ENCODE data around the gene MRPL51.
"Not testable (repeated sequence)": the region's sequence is repeated elsewhere in the genome, so short reads cannot be mapped to it uniquely, and the experiment has no call there.

MRPL51 gene

GRCh38 chr12:6494258-6494743 lies 1.2 kb upstream of the MRPL51 start:
- peaks cover 44% of the 10 kb centered on the region for H3K4me1 ChIP-seq (ENCODE audit: insufficient read depth, low read length)
- peak overlapping the region; percentile 94 for H3K9ac ChIP-seq (ENCODE audit: low read depth, low read length)
- H3K27me3 ChIP-seq (ENCODE audit: insufficient read depth, low read length, poor library complexity) = no peaks in the 10 kb centered on the region
- H3K79me2 ChIP-seq (ENCODE audit: insufficient read depth, low read length) = peaks cover 59% of the 10 kb centered on the region
- peak overlapping the region; percentile 39 to 75; a peak in 3 of 4 replicates for H3K4me3 ChIP-seq (ENCODE audit: low read depth in 1 of 2, low read length in 2 of 2)
- ATAC-seq (ENCODE audit: insufficient read depth, low read depth) (peak; percentile 53), DNase-seq (no peak)
- peak overlapping the region; percentile 68 for H2AFZ ChIP-seq (ENCODE audit: low read depth, low read length)
- H3K4me2 ChIP-seq (ENCODE audit: insufficient read depth, low read length) = peak overlapping the region; percentile 72
- no peak for TF ChIP-seq EZH2 (IDR thresholded peaks at IDR 0.05; ENCODE audit: borderline replicate concordance, low read depth, low read length, severe bottlenecking)
- TF ChIP-seq CTCF (IDR thresholded peaks at IDR 0.05; ENCODE audit: borderline replicate concordance, extremely low read depth, low read length, poor library complexity, severe bottlenecking) = peak; percentile 39
- no peaks in the 10 kb centered on the region for H4K20me1 ChIP-seq (ENCODE audit: insufficient read depth, low read length)
- H3K27ac ChIP-seq (ENCODE audit: low read length) = peak overlapping the region; percentile 91
- no peaks in the 10 kb centered on the region for H3K9me3 ChIP-seq (ENCODE audit: insufficient read depth, low read length, severe bottlenecking)
- H3K36me3 ChIP-seq (ENCODE audit: insufficient read depth, low read length) = peaks cover 40% of the 10 kb centered on the region

- ATAC-seq (ENCODE audit: insufficient read depth, low read depth) (peak; percentile 85), DNase-seq (peak; percentile 93)
- Histone ChIP-seq H3K9ac (ENCODE audit: low read depth, low read length) (peak within 1 kb of the TSS; percentile 94), H3K27ac (ENCODE audit: low read length) (peak within 1 kb of the TSS; percentile 98), H2AFZ (ENCODE audit: low read depth, low read length) (peak within 1 kb of the TSS; percentile 80), H3K4me3 (ENCODE audit: low read depth in 1 of 2, low read length in 2 of 2) (peak within 1 kb of the TSS; percentile 63 to 75), H3K27me3 (ENCODE audit: insufficient read depth, low read length, poor library complexity) (no peaks in the 10 kb centered on the region), H3K4me2 (ENCODE audit: insufficient read depth, low read length) (peak within 1 kb of the TSS; percentile 72), H3K36me3 (ENCODE audit: insufficient read depth, low read length) (peaks cover 34% of the 10 kb centered on the region), H3K4me1 (ENCODE audit: insufficient read depth, low read length) (peaks cover 44% of the 10 kb centered on the region), H3K79me2 (ENCODE audit: insufficient read depth, low read length) (peaks cover 53% of the 10 kb centered on the region), H3K9me3 (ENCODE audit: insufficient read depth, low read length, severe bottlenecking) (no peaks in the 10 kb centered on the region), H4K20me1 (ENCODE audit: insufficient read depth, low read length) (no peaks in the 10 kb centered on the region)
- no peak for TF ChIP-seq CTCF (IDR thresholded peaks at IDR 0.05; ENCODE audit: borderline replicate concordance, extremely low read depth, low read length, poor library complexity, severe bottlenecking)
- no peak for TF ChIP-seq EZH2 (IDR thresholded peaks at IDR 0.05; ENCODE audit: borderline replicate concordance, low read depth, low read length, severe bottlenecking)
Observed at GRCh38 chr12:6493497-6494257, 615 bp upstream of the MRPL51 start, which contains the start of gene NCAPD2. NCAPD2 (plus strand) TSS chr12:6494102; CDS start chr12:6495099, 997 bp downstream.

GRCh38 chr12:6490673-6491072 lies 2.4 kb downstream of the MRPL51 start:
- H3K9ac ChIP-seq (ENCODE audit: low read depth, low read length); H3K4me2 ChIP-seq (ENCODE audit: insufficient read depth, low read length); ATAC-seq (ENCODE audit: insufficient read depth, low read depth); H3K4me3 ChIP-seq (ENCODE audit: low read depth in 1 of 2, low read length in 2 of 2); H2AFZ ChIP-seq (ENCODE audit: low read depth, low read length); H3K9me3 ChIP-seq (ENCODE audit: insufficient read depth, low read length, severe bottlenecking); DNase-seq; H4K20me1 ChIP-seq (ENCODE audit: insufficient read depth, low read length); H3K27me3 ChIP-seq (ENCODE audit: insufficient read depth, low read length, poor library complexity); H3K27ac ChIP-seq (ENCODE audit: low read length): not testable (repeated sequence)
- H3K4me1 ChIP-seq (ENCODE audit: insufficient read depth, low read length) = peaks cover 27% of the 10 kb centered on the region
- peaks cover 18% of the 10 kb centered on the region for H3K36me3 ChIP-seq (ENCODE audit: insufficient read depth, low read length)
- peaks cover 26% of the 10 kb centered on the region for H3K79me2 ChIP-seq (ENCODE audit: insufficient read depth, low read length)

- H3K27me3 ChIP-seq (ENCODE audit: insufficient read depth, low read length, poor library complexity) = no peaks in the 10 kb centered on the region
- no peak for ATAC-seq (ENCODE audit: insufficient read depth, low read depth)
- no peak overlapping the region for H2AFZ ChIP-seq (ENCODE audit: low read depth, low read length)
- no peaks in the 10 kb centered on the region for H4K20me1 ChIP-seq (ENCODE audit: insufficient read depth, low read length)
- peaks cover 9% of the 10 kb centered on the region; the same call in 1 of the 2 replicates for H3K36me3 ChIP-seq (ENCODE audit: insufficient read depth, low read length)
- no peak overlapping the region for H3K4me3 ChIP-seq (ENCODE audit: low read depth in 1 of 2, low read length in 2 of 2)
- TF ChIP-seq CTCF (IDR thresholded peaks at IDR 0.05; ENCODE audit: borderline replicate concordance, extremely low read depth, low read length, poor library complexity, severe bottlenecking) (no peak), EZH2 (IDR thresholded peaks at IDR 0.05; ENCODE audit: borderline replicate concordance, low read depth, low read length, severe bottlenecking) (no peak)
- peaks cover 14% of the 10 kb centered on the region for H3K79me2 ChIP-seq (ENCODE audit: insufficient read depth, low read length)
- no peak overlapping the region for H3K9ac ChIP-seq (ENCODE audit: low read depth, low read length)
- no peak overlapping the region for H3K27ac ChIP-seq (ENCODE audit: low read length)
- H3K4me2 ChIP-seq (ENCODE audit: insufficient read depth, low read length) = no peak overlapping the region
- no peaks in the 10 kb centered on the region for H3K9me3 ChIP-seq (ENCODE audit: insufficient read depth, low read length, severe bottlenecking)
- H3K4me1 ChIP-seq (ENCODE audit: insufficient read depth, low read length) = peaks cover 16% of the 10 kb centered on the region
- no peak for DNase-seq
Observed at GRCh38 chr12:6489449-6489848, 3.6 kb downstream of the MRPL51 start.

Measured in DND-41 (cell line).